HepG2 (cell line): ENCODE results near the gene NF2.

Experiments used
- BRCA1 ChIP-seq: sonication (generic); formaldehyde crosslinking; IDR thresholded peaks from 2 replicates; pipeline ENCODE4 v1.4.0; 2020; ENCODE audit warnings: missing genetic modification reagents
- CBX5 ChIP-seq: sonication (generic); formaldehyde crosslinking; IDR thresholded peaks from 2 replicates; pipeline ENCODE4 v1.4.0; 2020; ENCODE audit warnings: missing genetic modification reagents, borderline replicate concordance
- CREM ChIP-seq, 2 experiments: sonication (generic) in 1 of 2; formaldehyde crosslinking in 1 of 2; IDR thresholded peaks; 2 replicates each; pipeline versions ENCODE4 v1.4.0 to v1.6.1; 2016 to 2020; ENCODE audit warnings: antibody characterized with exemption in 1 of 2, mild to moderate bottlenecking in 1 of 2, missing genetic modification reagents in 1 of 2
- PCBP1 ChIP-seq: fragments of 200-400 bp; formaldehyde crosslinking; IDR thresholded peaks from 2 replicates; pipeline ENCODE4 v1.6.1; 2017; ENCODE audit warnings: mild to moderate bottlenecking, low read depth, low read length, borderline replicate concordance
- ZNF687 ChIP-seq: sonication (generic); formaldehyde crosslinking; IDR thresholded peaks from 2 replicates; pipeline ENCODE4 v1.5.1; 2020; ENCODE audit warnings: mild to moderate bottlenecking, missing genetic modification reagents, moderate library complexity
- ZSCAN5A ChIP-seq: sonication (generic); formaldehyde crosslinking; IDR thresholded peaks from 2 replicates; pipeline ENCODE4 v1.8.0; 2022; ENCODE audit warnings: mild to moderate bottlenecking, missing genetic modification reagents, borderline replicate concordance

DNA sequence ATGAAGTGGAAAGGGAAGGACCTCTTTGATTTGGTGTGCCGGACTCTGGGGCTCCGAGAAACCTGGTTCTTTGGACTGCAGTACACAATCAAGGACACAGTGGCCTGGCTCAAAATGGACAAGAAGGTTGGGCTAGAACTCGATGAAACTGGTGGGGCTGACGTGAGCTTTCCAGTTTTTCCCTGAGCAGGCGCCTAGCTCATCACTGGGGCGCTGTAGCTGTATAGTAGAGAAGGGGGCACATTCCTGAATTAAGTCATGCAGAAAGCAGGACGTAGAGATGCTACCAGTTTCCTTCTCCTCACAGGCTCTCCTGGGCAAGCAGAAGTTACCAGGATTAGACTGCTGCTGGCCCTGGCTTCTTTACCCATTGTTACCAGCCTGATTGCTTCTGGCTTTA lies 33.3 kb downstream of the NF2 start:
- TF ChIP-seq CREM (IDR thresholded peaks at IDR 0.05): no peak
- no peak for TF ChIP-seq CREM (CRISPR knock-in tag; IDR thresholded peaks at IDR 0.05)
- TF ChIP-seq ZSCAN5A: no peak
- TF ChIP-seq BRCA1 (CRISPR knock-in tag): no peak
- TF ChIP-seq ZNF687 (CRISPR knock-in tag): no peak
- no peak for TF ChIP-seq CBX5 (CRISPR knock-in tag)
- no peak for TF ChIP-seq PCBP1
